Retinal pigment epithelial cell (primary cell): ENCODE data around the gene CPVL.

Experiments used
- DNase-seq: peaks from one replicate; pipeline ENCODE4 v3.0.0-alpha.2; 2010; ENCODE audit warnings: low read depth
- H3K4me3 ChIP-seq: 2 replicates; pipeline ENCODE4 v1.5.1; 2011; ENCODE audit warnings: mild to moderate bottlenecking, low read length, control low read depth, moderate library complexity
- CTCF ChIP-seq: conservative IDR thresholded peaks from 2 replicates; pipeline ENCODE4 v1.5.1; 2011; ENCODE audit warnings: low read depth, low read length, control low read depth, inconsistent platforms

Gene CPVL

GRCh38 chr7:29091715-29092114 is 54.6 kb downstream of the CPVL start:
- peak overlapping the region; percentile 28 for H3K4me3 ChIP-seq
- peak; percentile 17 for TF ChIP-seq CTCF
- no peak for DNase-seq

- no peak for TF ChIP-seq CTCF
- H3K4me3 ChIP-seq, result peak overlapping the region; percentile 28
- DNase-seq, result no peak
Observed at GRCh38 chr7:29090836-29091601, 55.3 kb downstream of the CPVL start.

- no peak for TF ChIP-seq CTCF
- no peak overlapping the region for H3K4me3 ChIP-seq
- no peak for DNase-seq
Observed at GRCh38 chr7:29090151-29090805, 56.1 kb downstream of the CPVL start.

- no peak for DNase-seq
- TF ChIP-seq CTCF, result no peak
- no peak overlapping the region for H3K4me3 ChIP-seq
Observed at GRCh38 chr7:29087840-29088170, 58.5 kb downstream of the CPVL start.

- no peak overlapping the region for H3K4me3 ChIP-seq
- DNase-seq, result no peak
- TF ChIP-seq CTCF, result no peak
Observed at GRCh38 chr7:29086545-29086944, 59.8 kb downstream of the CPVL start.

GRCh38 chr7:29084832-29085231 is 61.5 kb downstream of the CPVL start:
- no peak overlapping the region for H3K4me3 ChIP-seq
- DNase-seq, result no peak
- TF ChIP-seq CTCF, result no peak

GRCh38 chr7:29080803-29081202 is 65.5 kb downstream of the CPVL start:
- TF ChIP-seq CTCF, result no peak
- no peak overlapping the region for H3K4me3 ChIP-seq
- DNase-seq, result no peak
